Neuronal stem cell (in vitro differentiated cells): Measurements from ENCODE around the gene ZNF319.
"Not testable (repeated sequence)": the region's sequence is repeated elsewhere in the genome, so short reads cannot be mapped to it uniquely, and the experiment has no call there.

Experiments used
- DNase-seq: peaks from one replicate; pipeline ENCODE4 v3.0.0-alpha.2; 2013; ENCODE audit warnings: low spot score
- H2AFZ ChIP-seq: one replicate; pipeline ENCODE4 v1.6.1; 2013; ENCODE audit warnings: mild to moderate bottlenecking, low read length, inconsistent platforms
- H2AK5ac ChIP-seq: 2 replicates; pipeline ENCODE4 v1.6.1; 2013; ENCODE audit warnings: low read depth, mild to moderate bottlenecking, inconsistent platforms, low read length, moderate library complexity, mixed read lengths
- H2BK120ac ChIP-seq: 2 replicates; pipeline ENCODE4 v1.6.1; 2013; ENCODE audit warnings: low read depth, mild to moderate bottlenecking, inconsistent platforms, low read length, moderate library complexity, mixed read lengths
- H2BK12ac ChIP-seq: one replicate; pipeline ENCODE4 v1.6.1; 2013; ENCODE audit warnings: low read length, inconsistent platforms
- H2BK15ac ChIP-seq: 2 replicates; pipeline ENCODE4 v1.6.1; 2013; ENCODE audit warnings: mild to moderate bottlenecking, low read length, inconsistent platforms, mixed read lengths
- H2BK5ac ChIP-seq: one replicate; pipeline ENCODE4 v1.6.1; 2013; ENCODE audit warnings: inconsistent platforms, mild to moderate bottlenecking, low read length, moderate library complexity
- H3K14ac ChIP-seq: one replicate; pipeline ENCODE4 v1.6.1; 2013; ENCODE audit warnings: low read length, inconsistent platforms
- H3K18ac ChIP-seq: 2 replicates; pipeline ENCODE4 v1.6.1; 2013; ENCODE audit warnings: low read length, inconsistent platforms
- H3K23ac ChIP-seq: 2 replicates; pipeline ENCODE4 v1.6.1; 2013; ENCODE audit warnings: low read depth, mild to moderate bottlenecking, mixed read lengths, low read length, inconsistent platforms; ENCODE audit not compliant: poor library complexity
- H3K27ac ChIP-seq: replicated peaks from 3 replicates; pipeline ENCODE4 v1.5.1; 2013; ENCODE audit warnings: low read length, inconsistent platforms
- H3K27me3 ChIP-seq, 3 experiments: 2 replicates each; pipeline ENCODE4 v1.6.1; 2013; ENCODE audit warnings: low read length in 3 of 3, mild to moderate bottlenecking in 2 of 3, inconsistent platforms in 1 of 3, low read depth in 1 of 3, mixed read lengths in 1 of 3, moderate library complexity in 1 of 3; ENCODE audit not compliant: control insufficient read depth in 3 of 3, insufficient read depth in 3 of 3
- H3K36me3 ChIP-seq, 2 donors: replicated peaks in 1 of 2; 2 replicates each; pipeline ENCODE4 v1.6.1; 2013; ENCODE audit warnings: low read length in 2 of 2; ENCODE audit not compliant: control insufficient read depth in 2 of 2, insufficient read depth in 2 of 2
- H3K4ac ChIP-seq: 2 replicates; pipeline ENCODE4 v1.6.1; 2013; ENCODE audit warnings: inconsistent platforms, mild to moderate bottlenecking, low read length, moderate library complexity
- H3K4me1 ChIP-seq, 2 donors: 1 replicate in 1 of 2; 2 replicates in 1 of 2; pipeline ENCODE4 v1.6.1; 2013; ENCODE audit warnings: low read length in 2 of 2, low read depth in 1 of 2; ENCODE audit not compliant: control insufficient read depth in 2 of 2, insufficient read depth in 1 of 2
- H3K4me2 ChIP-seq: one replicate; pipeline ENCODE4 v1.6.1; 2013; ENCODE audit warnings: mild to moderate bottlenecking, low read length, inconsistent platforms; ENCODE audit not compliant: insufficient read depth, poor library complexity, severe bottlenecking
- H3K4me3 ChIP-seq, 2 donors: 2 replicates each; pipeline ENCODE4 v1.5.1; 2013; ENCODE audit warnings: low read length in 2 of 2, mild to moderate bottlenecking in 2 of 2, inconsistent platforms in 1 of 2, moderate library complexity in 1 of 2
- H3K79me1 ChIP-seq: one replicate; pipeline ENCODE4 v1.6.1; 2013; ENCODE audit warnings: low read depth, mild to moderate bottlenecking, inconsistent platforms, low read length, moderate library complexity
- H3K9ac ChIP-seq: one replicate; pipeline ENCODE4 v1.6.1; 2013; ENCODE audit warnings: mild to moderate bottlenecking, low read depth, low read length, inconsistent platforms; ENCODE audit not compliant: poor library complexity
- H3K9me3 ChIP-seq, 2 donors: replicated peaks in 1 of 2; 2 replicates each; pipeline versions ENCODE3 to v1.6.1; 2013; ENCODE audit warnings: low read length in 2 of 2, mild to moderate bottlenecking in 2 of 2, inconsistent platforms in 1 of 2, low read depth in 1 of 2, mixed read lengths in 1 of 2, moderate library complexity in 1 of 2; ENCODE audit not compliant: control insufficient read depth in 2 of 2, insufficient read depth in 1 of 2
- H4K8ac ChIP-seq: one replicate; pipeline ENCODE4 v1.6.1; 2013; ENCODE audit warnings: low read depth, mild to moderate bottlenecking, inconsistent platforms, low read length, moderate library complexity
- H4K91ac ChIP-seq: one replicate; pipeline ENCODE4 v1.6.1; 2013; ENCODE audit warnings: low read length, low read depth, mild to moderate bottlenecking, inconsistent platforms; ENCODE audit not compliant: poor library complexity
- WGBS, 2 donors: extraction: QIAGEN DNeasy Blood & Tissue Kit; methylation state at CpG; one replicate each; pipeline ENCODE4 v1.1.7; 2013; ENCODE audit warnings: missing lambda C conversion rate in 2 of 2, mixed read lengths in 1 of 2; ENCODE audit not compliant: insufficient read length in 2 of 2, insufficient replicate concordance in 1 of 2; ENCODE audit errors: extremely low coverage in 2 of 2; 5-methylcytosine and 5-hydroxymethylcytosine counted together

ZNF319 gene

DNA sequence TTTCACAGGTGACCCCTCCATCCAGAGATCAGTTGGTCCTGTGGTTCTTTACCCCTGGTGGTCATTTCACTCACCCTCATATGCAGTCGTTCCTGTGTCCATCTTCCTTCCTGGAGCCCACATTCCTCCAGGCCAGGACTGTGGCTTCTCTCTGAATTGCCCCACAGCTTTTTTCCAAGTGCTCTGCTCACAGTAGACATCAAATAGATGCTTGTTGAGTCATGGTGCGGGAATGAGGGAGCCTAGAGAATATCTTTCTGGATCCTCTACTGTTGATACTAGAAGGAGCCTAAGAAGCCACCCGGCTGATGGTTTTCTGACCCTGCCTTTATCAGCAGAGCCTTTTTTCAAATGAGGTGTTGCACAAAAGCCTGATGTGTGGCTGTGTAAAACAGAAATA lies 11.2 kb upstream of the ZNF319 start:
- Histone ChIP-seq H3K9me3 (peaks cover 0 to 4% of the 10 kb centered on the region in 2 donors), H3K4me2 (no peak overlapping the region), H3K9ac (no peak overlapping the region), H3K18ac (no peak overlapping the region), H2AFZ (no peak overlapping the region), H2BK12ac (no peak overlapping the region), H2AK5ac (no peak overlapping the region), H3K23ac (no peak overlapping the region), H4K8ac (no peak overlapping the region), H3K4ac (no peak overlapping the region), H3K14ac (no peak overlapping the region), H4K91ac (no peak overlapping the region), H3K79me1 (no peaks in the 10 kb centered on the region), H3K27ac (no peak overlapping the region), H2BK15ac (no peak overlapping the region), H2BK120ac (no peak overlapping the region), H3K27me3 (no peaks in the 10 kb centered on the region), H3K36me3 (peaks cover 5 to 61% of the 10 kb centered on the region in 2 donors), H2BK5ac (no peak overlapping the region), H3K4me1 (peaks cover 0 to 16% of the 10 kb centered on the region in 2 donors), H3K4me3 (no peak overlapping the region)
- DNase-seq: no peak
- no CpG with 5 or more reads among the region's 3 CpGs for WGBS, 2 donors

DNA sequence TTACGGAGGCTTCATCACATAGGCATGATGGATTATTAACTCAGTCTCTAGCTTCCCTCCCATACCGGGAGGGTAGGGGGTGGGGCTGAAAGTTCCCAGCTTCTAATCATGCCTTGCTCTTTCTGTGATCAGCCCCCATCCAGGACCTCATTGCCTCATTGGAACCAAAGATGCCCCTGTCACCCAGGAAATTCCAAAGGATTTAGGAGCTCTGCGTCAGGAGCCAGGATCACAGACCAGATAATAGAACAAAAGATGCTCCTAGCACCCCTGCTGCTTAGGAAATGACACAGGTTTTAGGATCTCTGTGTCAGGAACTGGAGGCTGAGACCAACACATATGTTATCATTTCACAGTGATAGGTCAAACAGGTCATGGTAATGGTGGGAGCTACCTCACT lies 10.4 kb upstream of the ZNF319 start:
- Histone ChIP-seq H2AK5ac (no peak overlapping the region), H2BK5ac (no peak overlapping the region), H3K4me1 (peaks cover 0 to 16% of the 10 kb centered on the region in 2 donors), H3K4me3 (no peak overlapping the region), H2BK15ac (no peak overlapping the region), H3K18ac (no peak overlapping the region), H3K9me3 (peaks cover 0 to 8% of the 10 kb centered on the region in 2 donors), H2BK12ac (no peak overlapping the region), H4K8ac (no peak overlapping the region), H3K9ac (no peak overlapping the region), H4K91ac (no peak overlapping the region), H3K4ac (no peak overlapping the region), H2AFZ (no peak overlapping the region), H3K4me2 (no peak overlapping the region), H3K79me1 (no peaks in the 10 kb centered on the region), H3K23ac (no peak overlapping the region), H2BK120ac (no peak overlapping the region), H3K27me3 (no peaks in the 10 kb centered on the region), H3K27ac (no peak overlapping the region), H3K36me3 (peaks cover 5 to 66% of the 10 kb centered on the region in 2 donors), H3K14ac (no peak overlapping the region)
- WGBS, 2 donors: no CpG with 5 or more reads among the region's 3 CpGs
- no peak for DNase-seq

DNA sequence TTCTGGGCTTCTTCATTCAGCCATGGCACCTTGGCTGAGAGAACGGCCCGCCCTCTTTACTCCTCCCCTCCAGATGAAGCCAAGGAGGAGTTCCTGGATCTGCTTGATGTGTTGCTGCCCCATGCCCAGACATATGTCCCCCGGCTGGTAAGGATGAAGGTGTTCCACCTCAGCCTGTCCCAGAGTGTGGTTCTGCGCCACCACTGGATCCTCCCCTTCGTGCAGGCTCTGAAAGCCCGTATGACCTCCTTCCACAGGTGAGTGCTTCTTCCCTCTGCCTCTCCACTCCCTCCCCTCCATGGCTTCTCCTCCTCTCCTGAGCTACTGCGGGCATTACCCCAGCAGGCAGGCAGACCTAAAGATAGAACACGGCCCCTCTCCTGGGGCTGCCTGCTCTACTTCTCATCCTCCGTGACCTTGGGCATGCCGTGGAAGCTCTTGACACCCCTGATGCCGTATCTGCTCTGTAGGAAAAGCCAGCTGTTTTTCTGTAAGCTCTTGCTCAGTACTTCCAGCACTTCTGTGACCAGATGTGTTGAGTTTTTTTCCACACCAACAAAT lies 9.5 kb upstream of the ZNF319 start:
- no peak overlapping the region for H3K23ac ChIP-seq
- no peak overlapping the region for H4K91ac ChIP-seq
- no peak overlapping the region for H3K18ac ChIP-seq
- WGBS, 2 donors: no CpG with 5 or more reads among the region's 11 CpGs
- H2BK5ac ChIP-seq: no peak overlapping the region
- H3K4me3 ChIP-seq: no peak overlapping the region
- no peak overlapping the region for H3K4me2 ChIP-seq
- no peaks in the 10 kb centered on the region for H3K27me3 ChIP-seq
- H3K79me1 ChIP-seq: no peaks in the 10 kb centered on the region
- H2AK5ac ChIP-seq: no peak overlapping the region
- no peak overlapping the region for H3K14ac ChIP-seq
- no peak overlapping the region for H2BK15ac ChIP-seq
- peaks cover 0 to 8% of the 10 kb centered on the region in 2 donors for H3K9me3 ChIP-seq
- H4K8ac ChIP-seq: no peak overlapping the region
- DNase-seq: no peak
- no peak overlapping the region for H2AFZ ChIP-seq
- no peak overlapping the region for H3K4ac ChIP-seq
- no peak overlapping the region for H3K9ac ChIP-seq
- H3K36me3 ChIP-seq: peaks cover 5 to 68% of the 10 kb centered on the region in 2 donors
- no peak overlapping the region for H2BK12ac ChIP-seq
- H3K4me1 ChIP-seq: peaks cover 0 to 16% of the 10 kb centered on the region in 2 donors
- H2BK120ac ChIP-seq: no peak overlapping the region
- no peak overlapping the region for H3K27ac ChIP-seq

DNA sequence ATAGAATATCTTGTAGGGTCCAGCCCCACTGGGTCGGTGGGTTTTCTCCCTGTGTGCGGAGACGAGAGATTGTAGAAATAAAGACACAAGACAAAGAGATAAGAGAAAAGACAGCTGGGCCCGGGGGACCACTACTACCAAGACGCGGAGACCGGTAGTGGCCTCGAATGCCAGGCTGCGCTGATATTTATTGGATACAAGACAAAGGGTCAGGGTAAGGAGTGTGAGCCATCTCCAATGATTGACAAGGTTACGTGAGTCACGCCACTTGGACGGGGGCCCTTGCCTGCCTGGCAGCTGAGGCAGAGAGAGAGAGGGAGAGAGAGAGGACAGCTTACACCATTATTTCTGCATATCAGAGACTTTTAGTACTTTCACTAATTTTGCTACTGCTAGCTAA lies 4.3 kb upstream of the ZNF319 start:
- not testable (repeated sequence) for H3K9ac ChIP-seq, H3K4me3 ChIP-seq, H3K14ac ChIP-seq, H3K79me1 ChIP-seq, H2AFZ ChIP-seq, H3K18ac ChIP-seq, H2AK5ac ChIP-seq, H2BK5ac ChIP-seq, H3K27ac ChIP-seq, H3K9me3 ChIP-seq, H3K4me2 ChIP-seq, H2BK15ac ChIP-seq, H4K91ac ChIP-seq, H3K23ac ChIP-seq, H3K4ac ChIP-seq, H2BK120ac ChIP-seq, H2BK12ac ChIP-seq, H3K27me3 ChIP-seq, DNase-seq, H3K4me1 ChIP-seq, H4K8ac ChIP-seq
- peaks cover 4 to 46% of the 10 kb centered on the region in 2 donors for H3K36me3 ChIP-seq
- WGBS, 2 donors: no CpG with 5 or more reads among the region's 12 CpGs
